GM12891 (cell line): Measurements from ENCODE around the gene CDK5RAP2.
"Not testable (repeated sequence)": the region's sequence is repeated elsewhere in the genome, so short reads cannot be mapped to it uniquely, and the experiment has no call there.

Experiments
- PAX5 ChIP-seq: IDR thresholded peaks from 2 replicates; pipeline ENCODE4 v1.6.1; 2011; ENCODE audit warnings: low read length, moderate library complexity, mild to moderate bottlenecking; ENCODE audit not compliant: insufficient read depth, severe bottlenecking
- POLR2A ChIP-seq: IDR thresholded peaks from 2 replicates; pipeline ENCODE4 v1.6.1; 2011; ENCODE audit warnings: low read depth, low read length, control low read depth
- POLR2AphosphoS5 ChIP-seq: IDR thresholded peaks from 2 replicates; pipeline ENCODE4 v1.6.1; 2011; ENCODE audit warnings: low read depth, low read length, control low read depth
- POU2F2 ChIP-seq: IDR thresholded peaks from 2 replicates; pipeline ENCODE4 v1.6.1; 2011; ENCODE audit warnings: low read depth, mild to moderate bottlenecking, control low read depth, low read length, moderate library complexity
- SPI1 ChIP-seq: IDR thresholded peaks from 2 replicates; pipeline ENCODE4 v1.6.1; 2011; ENCODE audit warnings: low read depth, low read length, control low read depth
- TAF1 ChIP-seq: IDR thresholded peaks from 2 replicates; pipeline ENCODE4 v1.6.1; 2011; ENCODE audit warnings: low read depth, low read length, control low read depth

- not testable (repeated sequence) for TF ChIP-seq POLR2A, TAF1, POLR2AphosphoS5, SPI1, PAX5, POU2F2
Measured at GRCh38 chr9:120628925-120629497, 49.0 kb upstream of the CDK5RAP2 start.
